Neuron (in vitro differentiated cells): ENCODE results near the gene ESYT1.

Experiments used
- H2AFZ ChIP-seq: one replicate; pipeline ENCODE4 v1.6.1; 2013; ENCODE audit warnings: low read depth, mild to moderate bottlenecking, inconsistent platforms, low read length, moderate library complexity
- H3K27me3 ChIP-seq: one replicate; pipeline ENCODE4 v1.6.1; 2013; ENCODE audit warnings: low read length; ENCODE audit not compliant: insufficient read depth
- H3K36me3 ChIP-seq: one replicate; pipeline ENCODE4 v1.6.1; 2013; ENCODE audit warnings: low read length; ENCODE audit not compliant: insufficient read depth
- H3K4me1 ChIP-seq: one replicate; pipeline ENCODE4 v1.6.1; 2013; ENCODE audit warnings: low read length; ENCODE audit not compliant: insufficient read depth
- H3K4me3 ChIP-seq: 2 replicates; pipeline ENCODE4 v1.5.1; 2013; ENCODE audit warnings: mild to moderate bottlenecking, low read length, moderate library complexity
- H3K9me3 ChIP-seq: one replicate; pipeline ENCODE4 v1.6.1; 2013; ENCODE audit warnings: low read length

The ESYT1 gene

DNA sequence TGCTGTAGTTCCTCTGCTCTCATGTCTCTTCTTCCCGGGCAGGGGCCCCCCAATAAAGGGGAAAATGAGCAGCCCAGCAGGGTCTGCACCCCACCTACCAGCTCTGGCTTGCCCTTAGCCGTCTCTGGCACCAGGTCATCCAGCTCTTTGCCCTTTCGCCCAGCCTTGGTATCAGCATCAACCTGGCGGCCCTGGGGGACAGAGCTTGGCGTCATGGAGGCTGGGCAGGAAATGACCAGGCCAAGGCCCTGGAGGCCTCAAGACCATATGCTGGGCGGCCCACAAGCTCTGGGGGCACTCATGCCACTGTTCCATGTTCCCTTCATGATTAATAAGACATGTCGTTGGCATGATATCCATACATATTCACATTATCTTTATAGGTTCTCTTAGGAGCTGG is 44.8 kb downstream of the ESYT1 start:
- peaks cover 76% of the 10 kb centered on the region for H3K36me3 ChIP-seq
- H3K27me3 ChIP-seq: no peaks in the 10 kb centered on the region
- H2AFZ ChIP-seq: no peak overlapping the region
- no peaks in the 10 kb centered on the region for H3K9me3 ChIP-seq
- H3K4me3 ChIP-seq: no peak overlapping the region
- no peaks in the 10 kb centered on the region for H3K4me1 ChIP-seq

DNA sequence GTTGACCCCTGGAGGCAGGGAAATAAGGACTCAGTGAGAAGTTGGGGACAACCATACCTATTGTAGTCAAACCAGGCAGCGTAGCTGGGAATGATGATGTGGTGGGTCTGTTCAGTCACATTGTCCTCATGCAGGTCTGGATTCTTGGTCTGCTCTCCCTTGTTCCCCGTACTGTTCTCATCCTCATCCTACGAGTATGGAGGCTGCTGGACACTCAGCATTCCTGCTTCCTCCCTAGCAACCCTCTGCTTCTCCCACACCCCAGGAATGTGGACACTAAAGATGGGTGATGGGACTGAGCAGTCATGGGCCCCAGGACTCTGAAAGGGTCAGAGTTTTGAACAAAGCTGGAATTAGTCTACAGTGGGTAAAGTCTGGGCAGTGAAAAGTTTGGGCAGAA is 50.3 kb downstream of the ESYT1 start:
- H3K9me3 ChIP-seq: peaks cover 4% of the 10 kb centered on the region
- H3K27me3 ChIP-seq: no peaks in the 10 kb centered on the region
- H2AFZ ChIP-seq: no peak overlapping the region
- H3K4me1 ChIP-seq: peaks cover 5% of the 10 kb centered on the region
- peaks cover 67% of the 10 kb centered on the region for H3K36me3 ChIP-seq
- H3K4me3 ChIP-seq: no peak overlapping the region

DNA sequence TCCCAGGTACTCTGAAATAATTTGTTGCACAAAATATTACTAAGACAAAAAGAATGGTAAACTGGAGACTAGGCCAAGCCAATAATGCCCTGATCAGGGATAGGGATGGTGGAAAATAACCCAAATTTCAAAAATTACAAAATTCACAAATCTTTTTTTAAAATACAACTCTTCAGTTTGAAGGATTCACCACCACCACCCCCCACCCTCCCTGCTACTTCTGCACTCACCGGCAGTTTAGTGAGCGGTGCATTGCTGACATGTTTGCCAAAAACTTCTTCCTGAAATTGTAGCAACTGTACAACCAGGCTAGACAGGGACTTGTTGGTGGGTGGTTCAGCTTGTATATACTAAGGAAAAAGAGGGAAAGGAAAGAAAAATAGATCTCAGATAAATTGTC is 58.9 kb downstream of the ESYT1 start:
- no peak overlapping the region for H3K4me3 ChIP-seq
- peaks cover 17% of the 10 kb centered on the region for H3K4me1 ChIP-seq
- no peaks in the 10 kb centered on the region for H3K9me3 ChIP-seq
- H2AFZ ChIP-seq: no peak overlapping the region
- H3K27me3 ChIP-seq: no peaks in the 10 kb centered on the region
- peaks cover 43% of the 10 kb centered on the region for H3K36me3 ChIP-seq

DNA sequence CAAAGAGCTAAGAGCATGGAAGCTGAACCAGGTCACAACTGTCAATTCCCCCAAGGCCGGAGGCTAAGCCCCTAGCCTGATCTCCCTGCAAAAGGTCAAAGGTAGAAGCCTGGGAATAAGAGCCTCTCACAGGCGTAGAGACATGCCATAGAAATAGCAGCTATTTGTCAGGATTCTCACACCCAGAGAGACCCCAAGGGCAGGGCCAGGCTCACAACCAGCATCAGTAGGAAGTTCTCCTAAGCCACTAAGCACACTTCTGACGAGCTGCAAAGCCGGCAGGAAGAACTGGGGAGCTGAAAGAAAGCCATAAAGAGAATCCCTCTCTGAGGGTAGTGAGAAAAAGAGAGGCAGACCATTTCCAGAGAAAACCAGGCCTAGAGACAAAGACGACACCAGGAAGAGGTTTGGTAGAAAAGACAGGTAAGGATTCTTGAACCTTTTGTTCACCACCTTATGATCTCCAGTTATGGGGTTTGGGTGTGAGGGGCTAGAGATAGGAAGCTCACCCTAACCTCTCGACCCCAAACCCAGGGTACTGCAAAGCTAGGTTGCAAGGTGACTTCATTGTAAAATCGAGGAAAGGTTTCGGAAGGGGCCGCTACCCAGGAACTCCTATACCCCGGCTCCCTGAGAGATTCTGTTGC is 60.2 kb downstream of the ESYT1 start:
- Histone ChIP-seq H3K9me3 (no peaks in the 10 kb centered on the region), H3K4me1 (peaks cover 17% of the 10 kb centered on the region), H3K36me3 (peaks cover 32% of the 10 kb centered on the region), H3K4me3 (peak overlapping the region; percentile 62), H2AFZ (peak overlapping the region; percentile 0), H3K27me3 (no peaks in the 10 kb centered on the region)

DNA sequence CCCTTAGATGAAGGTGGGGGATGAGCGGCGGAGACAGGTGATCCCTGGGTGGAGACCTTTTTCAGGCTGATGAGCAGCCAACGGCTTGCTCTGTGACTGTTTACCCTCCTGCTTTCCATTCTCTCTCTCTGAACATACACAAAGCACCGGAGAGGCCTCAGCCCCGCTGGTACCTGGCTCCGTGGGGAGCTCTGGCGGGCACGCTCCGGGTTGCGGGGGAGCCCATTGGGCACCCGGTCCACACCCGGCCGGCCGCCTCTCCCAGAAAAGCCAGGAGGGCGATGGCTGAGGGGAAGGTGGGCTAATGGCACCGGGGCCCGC is 60.7 kb downstream of the ESYT1 start:
- peak overlapping the region; percentile 0 for H2AFZ ChIP-seq
- peaks cover 17% of the 10 kb centered on the region for H3K4me1 ChIP-seq
- H3K9me3 ChIP-seq: no peaks in the 10 kb centered on the region
- peak overlapping the region; percentile 62 for H3K4me3 ChIP-seq
- H3K36me3 ChIP-seq: peaks cover 28% of the 10 kb centered on the region
- H3K27me3 ChIP-seq: no peaks in the 10 kb centered on the region

DNA sequence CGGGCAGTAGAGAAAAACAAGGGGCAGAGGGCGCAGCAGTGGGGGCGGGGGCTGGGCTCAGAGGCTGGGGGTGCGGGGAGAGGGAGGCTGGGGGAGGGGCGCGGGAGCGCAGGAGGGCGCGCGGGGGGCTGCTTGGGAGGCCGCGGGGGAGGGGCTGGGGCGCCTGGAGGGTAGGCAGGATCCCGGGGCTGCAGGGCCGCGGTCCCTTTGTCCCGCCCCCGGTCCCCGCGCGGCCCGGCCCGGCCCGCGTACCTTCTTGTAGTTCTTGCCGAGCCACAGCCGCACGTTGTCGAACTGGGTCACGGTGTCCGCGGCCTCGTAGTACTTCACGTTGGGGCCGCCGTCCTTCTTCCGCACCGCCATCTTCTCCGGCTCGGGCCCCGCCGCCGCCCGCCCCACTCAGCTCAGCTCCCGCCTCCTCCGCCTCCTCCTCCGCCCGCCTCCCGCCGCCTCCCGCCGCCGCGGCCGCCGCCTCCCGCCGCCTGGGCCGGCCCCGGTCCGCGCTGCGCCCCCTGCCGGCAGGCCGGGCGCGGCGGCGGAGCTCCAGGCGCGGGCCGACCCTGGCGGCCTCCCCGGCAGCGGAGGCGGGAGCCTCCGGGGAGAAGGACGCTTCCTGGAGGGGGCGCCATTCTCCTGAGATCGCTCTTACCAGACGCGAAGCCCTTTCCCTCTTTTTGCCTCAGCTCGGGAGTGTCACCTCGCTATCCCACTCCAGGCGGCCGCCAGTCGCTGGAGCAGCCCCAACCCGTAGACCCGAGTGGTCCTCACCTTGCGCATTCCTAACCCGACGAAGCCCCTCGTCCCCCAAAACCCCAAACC is 61.2 kb downstream of the ESYT1 start, which contains the start of gene SMARCC2:
Gene SMARCC2, minus strand, starts transcription at position 385 of the 819 bp plus-strand sequence. Its CDS starts 22 bp downstream, at position 363.
- Histone ChIP-seq H2AFZ (peak within 1 kb of the TSS; percentile 100), H3K4me3 (peak within 1 kb of the TSS; percentile 91), H3K36me3 (peaks cover 22% of the 10 kb centered on the region), H3K9me3 (no peaks in the 10 kb centered on the region), H3K27me3 (no peaks in the 10 kb centered on the region), H3K4me1 (peaks cover 17% of the 10 kb centered on the region)

DNA sequence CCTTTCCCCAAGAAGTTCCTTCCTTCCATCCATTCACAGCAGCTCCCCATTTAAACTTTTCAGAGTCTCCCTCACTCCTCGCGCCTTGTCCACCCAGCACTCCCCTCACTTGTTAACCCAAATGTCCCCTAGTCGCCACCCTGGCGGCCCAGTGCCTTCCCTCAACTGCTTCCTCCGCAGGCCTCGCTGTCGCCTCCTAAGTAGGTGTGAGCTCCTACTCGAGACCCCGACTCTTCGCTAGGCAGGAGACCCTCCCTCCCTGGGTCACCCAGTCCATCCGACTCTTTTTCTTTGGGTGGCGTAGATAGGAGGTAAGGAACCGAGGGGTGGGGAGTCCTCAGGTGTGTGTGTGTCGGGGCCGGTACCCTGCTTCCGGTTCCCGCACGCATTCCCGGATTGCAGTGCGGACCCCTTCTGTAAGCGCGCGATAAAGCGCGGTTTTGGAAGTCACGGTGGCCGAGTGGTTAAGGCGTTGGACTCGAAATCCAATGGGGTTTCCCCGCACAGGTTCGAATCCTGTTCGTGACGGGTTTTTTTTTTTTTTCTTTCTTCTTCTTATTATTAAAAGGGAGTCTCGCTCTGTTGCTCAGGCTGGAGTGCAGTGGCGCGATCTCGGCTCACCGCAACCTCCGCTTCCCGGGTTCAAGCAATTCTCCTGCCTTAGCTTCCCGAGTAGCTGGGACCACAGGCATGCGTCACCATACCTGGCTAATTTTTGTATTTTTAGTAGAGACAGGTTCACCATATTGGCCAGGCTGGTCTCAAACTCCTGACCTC is 62.0 kb downstream of the ESYT1 start:
- Histone ChIP-seq H3K9me3 (no peaks in the 10 kb centered on the region), H3K27me3 (no peaks in the 10 kb centered on the region), H3K36me3 (peaks cover 14% of the 10 kb centered on the region)

DNA sequence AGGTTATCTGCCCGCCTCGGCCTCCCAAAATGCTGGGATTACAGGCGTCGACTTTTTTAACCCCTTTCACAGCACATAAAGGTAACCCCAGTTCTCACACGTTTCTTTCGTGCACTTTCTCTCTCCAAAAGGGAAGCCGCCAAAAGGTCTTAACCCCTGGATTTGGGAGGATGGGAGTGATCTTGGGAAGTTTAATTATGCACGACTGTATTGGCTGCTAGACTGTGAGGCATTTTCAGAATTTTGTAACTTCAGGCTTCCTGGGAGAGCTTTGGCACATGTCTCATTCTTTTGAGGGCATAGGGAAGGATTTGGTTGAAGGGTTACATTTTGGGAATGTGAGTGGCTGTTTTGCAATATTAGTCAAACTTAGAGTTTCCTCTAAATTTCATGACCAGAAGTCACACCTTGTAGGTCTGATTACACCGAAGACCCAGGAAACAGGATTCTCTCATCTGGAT is 62.7 kb downstream of the ESYT1 start:
- no peak overlapping the region for H2AFZ ChIP-seq
- peaks cover 10% of the 10 kb centered on the region for H3K36me3 ChIP-seq
- peaks cover 17% of the 10 kb centered on the region for H3K4me1 ChIP-seq
- no peaks in the 10 kb centered on the region for H3K27me3 ChIP-seq
- no peaks in the 10 kb centered on the region for H3K9me3 ChIP-seq
- H3K4me3 ChIP-seq: peak overlapping the region; percentile 91

More for the DNA sequence above, 62.0 kb downstream of the ESYT1 start:
- Histone ChIP-seq H2AFZ (peak overlapping the region; percentile 100), H3K4me1 (peaks cover 17% of the 10 kb centered on the region), H3K4me3 (peak overlapping the region; percentile 91)

DNA sequence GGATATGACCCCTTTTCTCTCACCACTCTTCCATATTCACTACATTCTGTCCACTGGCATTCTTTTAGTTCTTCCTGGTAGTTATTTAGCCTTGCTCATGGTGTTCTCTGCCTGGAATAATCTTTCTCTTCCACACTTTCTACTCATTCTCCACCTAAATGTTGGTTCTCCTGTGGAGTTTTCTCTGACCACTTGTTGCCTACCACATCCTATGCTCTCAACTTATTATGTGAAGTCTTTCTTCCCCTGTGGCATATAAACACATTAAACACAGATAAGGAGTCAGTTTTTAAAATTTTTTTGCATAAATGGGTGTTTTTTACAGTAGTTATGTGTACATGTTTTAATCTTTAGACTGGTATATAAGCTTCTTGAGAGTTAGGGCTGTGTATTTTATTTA is 64.5 kb downstream of the ESYT1 start:
- H3K4me1 ChIP-seq: peaks cover 11% of the 10 kb centered on the region
- H3K36me3 ChIP-seq: no peaks in the 10 kb centered on the region
- H2AFZ ChIP-seq: peak overlapping the region; percentile 96

DNA sequence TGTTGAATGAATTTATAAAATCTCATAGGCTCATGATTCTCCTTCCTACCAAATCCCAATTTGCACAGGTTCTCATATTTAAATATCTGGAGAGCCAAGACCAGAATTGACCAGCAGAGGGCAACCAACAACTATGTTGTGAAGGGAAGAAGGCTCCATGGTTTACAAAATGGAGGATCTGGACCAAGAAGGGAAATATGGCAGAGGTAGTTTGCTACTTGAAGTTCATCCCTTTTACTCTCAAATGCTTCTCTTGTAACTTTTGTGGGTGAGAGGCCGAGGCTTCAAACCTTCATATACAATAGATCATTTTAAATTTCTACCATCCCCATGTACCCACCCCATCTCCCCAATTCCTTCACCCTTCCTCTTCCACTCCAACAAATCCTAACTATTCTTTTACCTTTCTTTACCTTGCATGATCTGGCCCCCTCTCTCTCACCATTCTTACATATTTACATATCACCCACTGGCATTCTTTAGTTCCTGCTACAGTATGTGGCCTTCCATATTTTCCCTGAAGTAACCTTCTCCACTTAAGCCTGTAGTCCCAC is 65.0 kb downstream of the ESYT1 start:
- peak overlapping the region; percentile 96 for H2AFZ ChIP-seq
- H3K4me1 ChIP-seq: peaks cover 5% of the 10 kb centered on the region
- no peaks in the 10 kb centered on the region for H3K27me3 ChIP-seq
- H3K36me3 ChIP-seq: no peaks in the 10 kb centered on the region
- peak overlapping the region; percentile 8 for H3K4me3 ChIP-seq
- H3K9me3 ChIP-seq: no peaks in the 10 kb centered on the region

More for the DNA sequence above, 64.5 kb downstream of the ESYT1 start:
- Histone ChIP-seq H3K27me3 (no peaks in the 10 kb centered on the region), H3K9me3 (no peaks in the 10 kb centered on the region), H3K4me3 (no peak overlapping the region)
